T-cell (primary cell): ENCODE data around the gene SLC8A3. TPM values are rescaled to one million over a fixed set of nuclear protein-coding genes. Genes with fewer than 3 reads are reported as not detected.

Experiments used
- ATAC-seq, 4 experiments: fragments of 200-7000 bp in 3 of 4; fragments of 150-1000 bp in 1 of 4; cut with Tn5 transposase; replicated peaks in 1 of 4; 1 replicate in 3 of 4; 2 replicates in 1 of 4; pipeline ENCODE4 v1.10.0; 2021; ENCODE audit warnings: moderate library complexity in 3 of 4, mild to moderate bottlenecking in 2 of 4, moderate number of reproducible peaks in 1 of 4
- CTCF ChIA-PET, 2 donors: fragments of 300-600 bp; sonication (Branson Sonifier 250); formaldehyde crosslinking; loops; one replicate each; lab custom pipeline; 2022; ENCODE audit warnings: antibody characterized with exemption in 2 of 2; lab: Charles Lee
- POLR2A ChIA-PET, 2 donors: fragments of 300-600 bp; sonication (Branson Sonifier 250); formaldehyde crosslinking; loops; one replicate each; lab custom pipeline; 2022; ENCODE audit warnings: antibody characterized with exemption in 2 of 2; lab: Charles Lee
- DNase-seq, 35 experiments: peaks; one replicate each; pipeline versions ENCODE4 v3.0.0 to v3.0.0-alpha.2; 2013 to 2023
- H3K27ac ChIP-seq: one replicate; pipeline ENCODE4 v1.5.1; 2013; ENCODE audit warnings: low read length
- H3K27me3 ChIP-seq, 2 experiments: replicated peaks in 1 of 2; 1 replicate in 1 of 2; 2 replicates in 1 of 2; pipeline versions ENCODE4 v1.6.1 to v1.7.0; 2013; ENCODE audit warnings: low read length in 1 of 2, mixed read lengths in 1 of 2; ENCODE audit not compliant: control insufficient read depth in 2 of 2, insufficient read depth in 2 of 2; ENCODE audit errors: extremely low read depth in 1 of 2
- H3K36me3 ChIP-seq, 2 donors: 1 replicate in 1 of 2; 2 replicates in 1 of 2; pipeline versions ENCODE4 v1.6.1 to v1.7.0; 2013; ENCODE audit warnings: low read length in 1 of 2; ENCODE audit not compliant: control insufficient read depth in 2 of 2, insufficient read depth in 1 of 2; ENCODE audit errors: extremely low read depth in 1 of 2
- H3K4me1 ChIP-seq, 2 experiments: 1 replicate in 1 of 2; 2 replicates in 1 of 2; pipeline versions ENCODE4 v1.6.1 to v1.7.0; 2013; ENCODE audit warnings: low read length in 2 of 2, mixed read lengths in 1 of 2; ENCODE audit not compliant: insufficient read depth in 2 of 2, control insufficient read depth in 1 of 2; ENCODE audit errors: extremely low read depth in 1 of 2
- H3K4me3 ChIP-seq, 2 donors: 1 replicate in 1 of 2; 2 replicates in 1 of 2; pipeline versions ENCODE4 v1.5.1 to v1.7.0; 2013; ENCODE audit warnings: mild to moderate bottlenecking in 2 of 2, low read length in 1 of 2, moderate library complexity in 1 of 2; ENCODE audit not compliant: control insufficient read depth in 1 of 2; ENCODE audit errors: extremely low read depth in 1 of 2
- H3K9me3 ChIP-seq: 2 replicates; pipeline ENCODE4 v1.7.0; 2013
- H3K27ac Mint-ChIP-seq, 2 donors: one replicate each; pipeline ENCODE4 v1.8.0; 2020 to 2021; ENCODE audit warnings: mild to moderate bottlenecking in 2 of 2, mixed read lengths in 2 of 2
- H3K27me3 Mint-ChIP-seq, 2 donors: one replicate each; pipeline ENCODE4 v1.8.0; 2021 to 2022; ENCODE audit warnings: mixed read lengths in 2 of 2
- H3K36me3 Mint-ChIP-seq: one replicate; pipeline ENCODE4 v1.8.0; 2021; ENCODE audit warnings: mixed read lengths
- H3K4me1 Mint-ChIP-seq, 3 donors: one replicate each; pipeline ENCODE4 v1.8.0; 2020 to 2022; ENCODE audit warnings: mixed read lengths in 3 of 3, mild to moderate bottlenecking in 1 of 3
- H3K4me3 Mint-ChIP-seq, 3 donors: one replicate each; pipeline ENCODE4 v1.8.0; 2020 to 2022; ENCODE audit warnings: mild to moderate bottlenecking in 3 of 3, mixed read lengths in 3 of 3, moderate library complexity in 3 of 3
- H3K9me3 Mint-ChIP-seq, 3 donors: one replicate each; pipeline ENCODE4 v1.8.0; 2020 to 2022; ENCODE audit warnings: mixed read lengths in 3 of 3
- WGBS: methylation state at CpG from one replicate; pipeline ENCODE4 v1.1.5; 2013; ENCODE audit warnings: missing lambda C conversion rate; ENCODE audit not compliant: insufficient coverage; 5-methylcytosine and 5-hydroxymethylcytosine counted together
- total RNA-seq, 35 experiments: library from RNA in 6 of 35; stranded (reverse) in 6 of 35; fragments of 120-200 nt in 1 of 35; gene quantifications; one replicate each; pipeline versions ENCODE4 v1.2.1 to v1.2.4 and lab custom pipeline; 2013 to 2026

The SLC8A3 gene
- total RNA-seq, 5 donors from 2014 or later (not counting 1 experiment from before 2014, with no cell fraction given): 0.06 to 0.21 (median 0.10) TPM; not detected in 2

GRCh38 chr14:70009961-70010360 lies 178.8 kb downstream of the SLC8A3 start:
- Histone ChIP-seq H3K27me3 (peaks cover 0 to 6% of the 10 kb centered on the region in 2 experiments), H3K27ac (no peak overlapping the region), H3K4me1 (no peaks in the 10 kb centered on the region), H3K4me3 (no peak overlapping the region), H3K9me3 (no peaks in the 10 kb centered on the region), H3K36me3 (no peaks in the 10 kb centered on the region)
- no peak overlapping the region for H3K27ac Mint-ChIP-seq
- H3K4me3 Mint-ChIP-seq: no peak overlapping the region
- no peaks in the 10 kb centered on the region for H3K4me1 Mint-ChIP-seq
- no peak for ATAC-seq
- no peak for DNase-seq
- 85% methylated on average over 8 of the region's 8 CpGs for WGBS
- H3K36me3 Mint-ChIP-seq: no peaks in the 10 kb centered on the region
- ChIA-PET POLR2A (no interaction called here), CTCF (no interaction called here)
- peaks cover 1 to 11% of the 10 kb centered on the region in 2 donors for H3K27me3 Mint-ChIP-seq
- H3K9me3 Mint-ChIP-seq: no peaks in the 10 kb centered on the region

GRCh38 chr14:70008284-70009262 lies 180.2 kb downstream of the SLC8A3 start:
- ATAC-seq (no peak), DNase-seq (no peak)
- Histone ChIP-seq H3K36me3 (no peaks in the 10 kb centered on the region), H3K4me3 (no peak overlapping the region), H3K9me3 (no peaks in the 10 kb centered on the region), H3K27me3 (no peaks in the 10 kb centered on the region), H3K4me1 (no peaks in the 10 kb centered on the region), H3K27ac (no peak overlapping the region)
- ChIA-PET POLR2A (no interaction called here), CTCF (no interaction called here)
- Mint-ChIP-seq H3K4me1 (no peaks in the 10 kb centered on the region), H3K27me3 (peaks cover 2 to 3% of the 10 kb centered on the region in 2 donors), H3K4me3 (no peak overlapping the region), H3K9me3 (no peaks in the 10 kb centered on the region), H3K27ac (no peak overlapping the region), H3K36me3 (no peaks in the 10 kb centered on the region)
- WGBS: 33% methylated on average over 2 of the region's 6 CpGs

GRCh38 chr14:70006699-70007098 lies 182.1 kb downstream of the SLC8A3 start:
- CTCF ChIA-PET: no interaction called here
- no peaks in the 10 kb centered on the region for H3K36me3 ChIP-seq
- H3K4me1 Mint-ChIP-seq: no peaks in the 10 kb centered on the region
- POLR2A ChIA-PET: no interaction called here
- H3K27me3 ChIP-seq: peaks cover 0 to 2% of the 10 kb centered on the region in 2 experiments
- no peaks in the 10 kb centered on the region for H3K9me3 ChIP-seq
- H3K27me3 Mint-ChIP-seq: peaks cover 3% of the 10 kb centered on the region in 2 donors
- H3K4me3 ChIP-seq: no peak overlapping the region
- H3K4me3 Mint-ChIP-seq: no peak overlapping the region
- no peaks in the 10 kb centered on the region for H3K36me3 Mint-ChIP-seq
- H3K9me3 Mint-ChIP-seq: no peaks in the 10 kb centered on the region
- DNase-seq: no peak
- no peak overlapping the region for H3K27ac ChIP-seq
- no peak overlapping the region for H3K27ac Mint-ChIP-seq
- no peak for ATAC-seq
- no CpG with 5 or more reads among the region's 6 CpGs for WGBS
- H3K4me1 ChIP-seq: no peaks in the 10 kb centered on the region

GRCh38 chr14:70005281-70005805 lies 183.4 kb downstream of the SLC8A3 start:
- CTCF ChIA-PET: no interaction called here
- Histone ChIP-seq H3K4me3 (no peak overlapping the region), H3K36me3 (no peaks in the 10 kb centered on the region), H3K4me1 (no peaks in the 10 kb centered on the region), H3K27ac (no peak overlapping the region), H3K27me3 (peaks cover 0 to 6% of the 10 kb centered on the region in 2 experiments), H3K9me3 (no peaks in the 10 kb centered on the region)
- POLR2A ChIA-PET: no interaction called here
- no peak overlapping the region for H3K4me3 Mint-ChIP-seq
- WGBS: no CpG with 5 or more reads among the region's 5 CpGs
- no peaks in the 10 kb centered on the region for H3K9me3 Mint-ChIP-seq
- H3K4me1 Mint-ChIP-seq: no peaks in the 10 kb centered on the region
- peaks cover 3% of the 10 kb centered on the region in 2 donors for H3K27me3 Mint-ChIP-seq
- ATAC-seq: no peak
- no peaks in the 10 kb centered on the region for H3K36me3 Mint-ChIP-seq
- no peak for DNase-seq
- H3K27ac Mint-ChIP-seq: no peak overlapping the region

GRCh38 chr14:70004791-70005190 lies 184.0 kb downstream of the SLC8A3 start:
- ATAC-seq: no peak
- no peaks in the 10 kb centered on the region for H3K9me3 Mint-ChIP-seq
- H3K27me3 Mint-ChIP-seq: peaks cover 3 to 8% of the 10 kb centered on the region in 2 donors
- H3K36me3 ChIP-seq: no peaks in the 10 kb centered on the region
- H3K9me3 ChIP-seq: no peaks in the 10 kb centered on the region
- H3K4me1 ChIP-seq: no peaks in the 10 kb centered on the region
- ChIA-PET CTCF (no interaction called here), POLR2A (no interaction called here)
- no peak overlapping the region for H3K4me3 Mint-ChIP-seq
- WGBS: 70% methylated on average over 2 of the region's 2 CpGs
- H3K27ac ChIP-seq: no peak overlapping the region
- no peaks in the 10 kb centered on the region for H3K4me1 Mint-ChIP-seq
- DNase-seq: no peak
- no peaks in the 10 kb centered on the region for H3K36me3 Mint-ChIP-seq
- no peak overlapping the region for H3K27ac Mint-ChIP-seq
- no peak overlapping the region for H3K4me3 ChIP-seq
- peaks cover 0 to 6% of the 10 kb centered on the region in 2 experiments for H3K27me3 ChIP-seq

- H3K4me3 ChIP-seq: no peak overlapping the region
- no peaks in the 10 kb centered on the region for H3K36me3 ChIP-seq
- no peaks in the 10 kb centered on the region for H3K9me3 ChIP-seq
- Mint-ChIP-seq H3K4me1 (no peaks in the 10 kb centered on the region), H3K4me3 (no peak overlapping the region), H3K27me3 (peaks cover 8 to 11% of the 10 kb centered on the region in 2 donors), H3K9me3 (no peaks in the 10 kb centered on the region), H3K27ac (no peak overlapping the region), H3K36me3 (no peaks in the 10 kb centered on the region)
- WGBS: 82% methylated on average over 3 of the region's 6 CpGs
- DNase-seq (no peak), ATAC-seq (no peak)
- H3K4me1 ChIP-seq: no peaks in the 10 kb centered on the region
- no peak overlapping the region for H3K27ac ChIP-seq
- CTCF ChIA-PET: no interaction called here
- peaks cover 0 to 6% of the 10 kb centered on the region in 2 experiments for H3K27me3 ChIP-seq
- POLR2A ChIA-PET: no interaction called here
These were observed 186.0 kb downstream of the SLC8A3 start for GRCh38 chr14:70002589-70003346.
